Measurements from ENCODE around the gene ASB3.
"Not testable (repeated sequence)": the region's sequence is repeated elsewhere in the genome, so short reads cannot be mapped to it uniquely, and the experiment has no call there.

ASB3 gene

GRCh38 chr2:53786705-53787613 is at the start of gene ASB3, which contains the start of gene ERLEC1:
ASB3 (minus strand) TSS chr2:53786953; CDS start chr2:53765572, 21,381 bp downstream.
ERLEC1 (plus strand) TSS chr2:53787044; CDS start chr2:53787211, 167 bp downstream.
- Histone ChIP-seq H3K4me3 (ENCODE audit: low read length) (peak within 1 kb of the TSS; percentile 96), H3K27ac (ENCODE audit: low read depth, low read length) (peak within 1 kb of the TSS; percentile 68), H3K27me3 (ENCODE audit: control insufficient read depth, low read length) (no peaks in the 10 kb centered on the region), H4K20me1 (ENCODE audit: control insufficient read depth, insufficient read depth, low read depth, low read length) (peaks cover 3% of the 10 kb centered on the region; the same call in 1 of the 2 replicates), H3K4me1 (ENCODE audit: control insufficient read depth, low read length) (peaks cover 33% of the 10 kb centered on the region), H3K9me3 (ENCODE audit: control insufficient read depth, insufficient read depth, low read length) (no peaks in the 10 kb centered on the region), H3F3A (ENCODE audit: control insufficient read depth, insufficient read depth) (peaks cover 4% of the 10 kb centered on the region), H3K9me2 (replicated peaks; ENCODE audit: control insufficient read depth, low read length) (no peaks in the 10 kb centered on the region), H3K4me2 (ENCODE audit: low read length) (peak within 1 kb of the TSS; percentile 98), H3K36me3 (ENCODE audit: control insufficient read depth, low read length) (peaks cover 38% of the 10 kb centered on the region), H3K79me2 (ENCODE audit: control insufficient read depth, low read length) (peaks cover 96% of the 10 kb centered on the region)
- no peak for TF ChIP-seq CTCF (IDR thresholded peaks at IDR 0.05; ENCODE audit: low read depth, low read length, poor library complexity, severe bottlenecking)
- no peak for TF ChIP-seq EZH2phosphoT487 (IDR thresholded peaks at IDR 0.05; ENCODE audit: borderline replicate concordance, low read length)

- H3K9me2 ChIP-seq (replicated peaks; ENCODE audit: control insufficient read depth, low read length); H3K9me3 ChIP-seq (ENCODE audit: control insufficient read depth, insufficient read depth, low read length); H4K20me1 ChIP-seq (ENCODE audit: control insufficient read depth, insufficient read depth, low read depth, low read length); H3K36me3 ChIP-seq (ENCODE audit: control insufficient read depth, low read length); H3K4me1 ChIP-seq (ENCODE audit: control insufficient read depth, low read length); H3K27ac ChIP-seq (ENCODE audit: low read depth, low read length); H3K4me3 ChIP-seq (ENCODE audit: low read length); H3K79me2 ChIP-seq (ENCODE audit: control insufficient read depth, low read length); H3K4me2 ChIP-seq (ENCODE audit: low read length); H3F3A ChIP-seq (ENCODE audit: control insufficient read depth, insufficient read depth); H3K27me3 ChIP-seq (ENCODE audit: control insufficient read depth, low read length): not testable (repeated sequence)
Observed at GRCh38 chr2:53829980-53830290, 43.2 kb upstream of the ASB3 start.

DNA sequence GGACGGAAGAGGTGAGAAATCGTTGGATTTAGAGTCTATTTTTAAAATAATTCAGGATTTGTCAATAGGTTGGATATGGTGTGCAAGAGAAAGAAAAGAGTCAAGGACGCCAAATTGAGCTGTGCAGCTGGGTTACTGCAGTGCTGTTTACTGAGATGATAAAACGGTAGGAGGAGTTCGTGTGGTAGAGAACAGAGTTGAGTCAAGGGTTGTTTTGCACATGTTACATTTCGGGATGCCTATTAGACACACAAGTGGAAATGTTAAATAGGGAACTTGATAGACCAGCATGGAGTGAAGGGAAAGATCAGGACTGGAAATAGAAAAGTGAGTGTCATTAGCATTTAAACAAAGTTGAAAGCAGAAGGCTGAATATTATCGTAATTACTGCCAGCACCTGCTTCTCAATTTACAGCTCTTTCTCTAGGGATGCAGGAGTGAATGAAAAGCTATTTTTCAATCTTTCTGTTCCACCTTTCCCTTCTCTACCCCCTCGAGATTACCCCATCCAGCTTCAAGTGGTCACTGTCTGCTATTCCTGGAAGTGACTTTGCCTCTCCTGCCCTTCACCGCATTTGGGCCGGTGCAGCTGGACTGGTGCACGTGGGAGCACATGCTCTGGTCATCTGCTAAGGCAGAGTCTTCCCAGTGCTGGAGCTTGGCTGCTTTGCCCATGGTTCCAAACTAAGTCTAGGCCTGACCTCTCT is 42.7 kb upstream of the ASB3 start:
- no peaks in the 10 kb centered on the region for H4K20me1 ChIP-seq (ENCODE audit: control insufficient read depth, insufficient read depth, low read depth, low read length)
- no peak overlapping the region for H3K4me3 ChIP-seq (ENCODE audit: low read length)
- no peaks in the 10 kb centered on the region for H3F3A ChIP-seq (ENCODE audit: control insufficient read depth, insufficient read depth)
- no peaks in the 10 kb centered on the region for H3K9me3 ChIP-seq (ENCODE audit: control insufficient read depth, insufficient read depth, low read length)
- no peaks in the 10 kb centered on the region for H3K4me1 ChIP-seq (ENCODE audit: control insufficient read depth, low read length)
- H3K9me2 ChIP-seq (replicated peaks; ENCODE audit: control insufficient read depth, low read length): no peaks in the 10 kb centered on the region
- H3K27me3 ChIP-seq (ENCODE audit: control insufficient read depth, low read length): no peaks in the 10 kb centered on the region
- no peaks in the 10 kb centered on the region for H3K79me2 ChIP-seq (ENCODE audit: control insufficient read depth, low read length)
- no peaks in the 10 kb centered on the region for H3K36me3 ChIP-seq (ENCODE audit: control insufficient read depth, low read length)
- H3K4me2 ChIP-seq (ENCODE audit: low read length): no peak overlapping the region
- no peak overlapping the region for H3K27ac ChIP-seq (ENCODE audit: low read depth, low read length)
- TF ChIP-seq EZH2phosphoT487 (IDR thresholded peaks at IDR 0.05; ENCODE audit: borderline replicate concordance, low read length) (no peak), CTCF (IDR thresholded peaks at IDR 0.05; ENCODE audit: low read depth, low read length, poor library complexity, severe bottlenecking) (no peak)

DNA sequence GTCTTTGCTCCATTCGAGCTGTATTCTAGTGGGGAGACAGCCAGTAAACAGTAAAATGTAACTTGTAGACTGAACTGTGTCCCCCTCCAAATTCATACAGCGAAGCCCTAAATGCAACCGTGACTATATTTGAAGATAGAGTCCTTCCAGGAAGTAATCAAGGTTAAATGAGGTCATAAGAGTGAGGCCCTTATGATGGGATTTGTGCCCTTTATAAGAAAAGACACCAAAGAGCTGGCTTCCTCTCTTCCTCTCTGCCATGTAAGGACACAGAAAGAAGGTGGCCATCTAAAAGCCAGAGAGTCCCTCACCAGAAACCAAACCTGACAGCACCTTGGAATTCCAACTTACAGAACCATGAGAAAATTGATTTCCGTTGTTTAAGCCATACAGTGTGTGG is 41.6 kb upstream of the ASB3 start:
- no peaks in the 10 kb centered on the region for H3K79me2 ChIP-seq (ENCODE audit: control insufficient read depth, low read length)
- no peaks in the 10 kb centered on the region for H3K9me3 ChIP-seq (ENCODE audit: control insufficient read depth, insufficient read depth, low read length)
- H3K27me3 ChIP-seq (ENCODE audit: control insufficient read depth, low read length): no peaks in the 10 kb centered on the region
- no peaks in the 10 kb centered on the region for H3K9me2 ChIP-seq (replicated peaks; ENCODE audit: control insufficient read depth, low read length)
- no peaks in the 10 kb centered on the region for H4K20me1 ChIP-seq (ENCODE audit: control insufficient read depth, insufficient read depth, low read depth, low read length)
- H3K36me3 ChIP-seq (ENCODE audit: control insufficient read depth, low read length): no peaks in the 10 kb centered on the region
- H3F3A ChIP-seq (ENCODE audit: control insufficient read depth, insufficient read depth): no peaks in the 10 kb centered on the region
- no peaks in the 10 kb centered on the region for H3K4me1 ChIP-seq (ENCODE audit: control insufficient read depth, low read length)
- H3K4me3 ChIP-seq (ENCODE audit: low read length): no peak overlapping the region
- H3K4me2 ChIP-seq (ENCODE audit: low read length): no peak overlapping the region
- H3K27ac ChIP-seq (ENCODE audit: low read depth, low read length): no peak overlapping the region
- TF ChIP-seq EZH2phosphoT487 (IDR thresholded peaks at IDR 0.05; ENCODE audit: borderline replicate concordance, low read length) (no peak), CTCF (IDR thresholded peaks at IDR 0.05; ENCODE audit: low read depth, low read length, poor library complexity, severe bottlenecking) (no peak)
